ENCODE data around the gene RARG.

Gene RARG

DNA sequence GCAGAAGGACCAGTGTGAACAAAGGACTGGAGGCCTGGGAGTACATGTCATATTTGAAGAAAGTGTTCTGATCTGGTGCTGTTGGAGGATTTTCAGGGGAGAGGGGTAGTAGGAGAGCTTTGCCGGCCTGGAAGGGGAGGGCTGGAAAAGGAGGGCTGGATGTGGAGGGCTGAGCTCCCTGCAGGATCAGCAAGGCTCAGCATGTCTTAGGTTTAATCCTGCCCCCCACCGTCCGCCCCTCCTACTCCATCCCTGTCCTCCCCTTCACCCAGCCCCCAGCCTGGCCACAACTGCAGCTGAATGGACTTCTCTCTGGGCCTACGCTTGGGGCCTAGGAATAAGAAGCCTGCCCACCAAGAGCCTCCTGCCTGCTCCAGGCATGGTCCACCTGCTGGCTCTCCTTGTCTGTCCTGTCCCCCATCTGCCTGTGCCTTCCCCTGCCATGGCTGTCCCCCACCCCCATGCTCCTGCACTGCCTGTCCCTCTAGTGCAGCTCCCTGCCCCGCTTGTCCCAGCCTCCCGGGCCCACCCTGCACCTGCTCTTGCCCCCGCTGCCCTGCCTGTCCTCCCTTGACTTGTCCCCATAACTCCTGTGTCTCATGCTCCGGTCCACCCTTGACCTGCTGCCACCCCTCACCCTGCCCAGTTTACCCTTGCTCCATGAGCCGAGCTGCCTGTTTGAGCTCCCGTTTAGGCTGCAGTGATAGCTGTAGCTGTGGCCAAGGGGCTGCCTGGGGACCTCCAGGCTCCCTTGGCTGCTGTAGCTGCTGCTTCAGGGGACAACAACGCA lies 9.8 kb upstream of the RARG start:
- no peak for DNase-seq

GRCh38 chr12:53239643-53240258 lies 7.7 kb upstream of the RARG start:
- no peak for DNase-seq

DNA sequence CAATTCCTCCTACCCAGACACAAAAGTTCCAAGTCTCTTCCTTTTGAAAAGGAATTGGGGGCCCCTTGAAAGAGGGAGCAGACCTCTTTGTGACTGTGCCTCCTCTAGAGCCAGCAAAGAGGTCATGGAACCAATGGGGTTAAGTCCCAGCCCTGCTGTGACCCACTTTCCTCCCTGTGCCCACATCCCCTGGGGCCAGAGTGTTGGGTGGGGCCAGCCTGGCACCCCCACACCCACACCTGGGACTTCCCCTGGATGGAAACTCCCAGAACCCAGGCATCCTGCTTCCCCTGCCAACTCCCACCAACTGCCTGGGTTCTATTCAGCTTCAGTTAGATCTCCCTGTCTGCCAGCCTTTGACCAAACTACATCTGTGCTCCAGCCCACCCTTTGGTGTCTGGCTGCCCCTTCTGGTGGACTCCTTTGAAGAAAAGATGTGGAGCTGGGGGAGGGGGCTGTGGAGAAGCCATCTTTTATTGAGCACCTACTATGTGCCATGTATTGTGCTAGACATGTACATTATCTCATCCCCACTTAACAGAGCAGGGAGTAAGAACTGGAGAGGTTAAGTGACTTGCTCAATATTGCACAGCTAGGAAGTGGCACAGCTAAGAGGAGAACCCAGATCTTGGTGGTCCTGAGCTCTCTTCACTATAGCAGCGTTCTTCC lies 4.6 kb upstream of the RARG start:
- DNase-seq, result no peak

DNA sequence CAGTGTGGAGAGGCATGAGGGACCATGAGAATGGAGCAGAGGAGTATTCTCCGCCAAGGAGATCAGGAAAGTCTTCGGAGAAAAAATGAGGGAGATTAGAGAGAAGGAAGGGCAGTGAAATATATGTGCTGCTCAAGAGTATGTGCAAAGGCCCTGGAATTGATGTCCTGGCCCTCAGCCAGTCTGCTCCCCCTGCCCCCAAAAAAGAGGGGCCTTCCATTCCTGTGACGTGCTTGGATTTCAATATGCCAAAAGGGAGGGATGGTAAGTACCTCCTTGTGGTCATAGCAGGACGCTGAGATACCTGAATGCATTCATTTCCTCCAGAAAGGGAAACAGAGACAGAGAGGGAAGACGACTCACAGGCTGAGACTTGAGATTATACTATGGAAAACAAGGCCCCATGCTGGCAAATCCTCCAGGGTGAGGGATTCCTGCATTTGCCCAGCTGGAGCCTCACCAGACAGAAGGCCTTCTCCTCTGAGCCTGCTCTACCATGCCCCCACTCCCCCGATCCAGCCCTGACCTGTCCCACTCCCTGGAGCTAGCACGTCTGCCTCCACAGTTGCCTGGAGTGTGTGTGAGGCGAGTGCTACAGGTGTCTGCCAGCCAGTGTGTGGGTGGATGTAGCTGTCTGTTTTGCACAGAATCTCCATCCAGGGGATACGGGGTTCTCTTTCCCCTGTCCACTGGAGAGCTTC lies 3.9 kb upstream of the RARG start:
- DNase-seq, result no peak

DNA sequence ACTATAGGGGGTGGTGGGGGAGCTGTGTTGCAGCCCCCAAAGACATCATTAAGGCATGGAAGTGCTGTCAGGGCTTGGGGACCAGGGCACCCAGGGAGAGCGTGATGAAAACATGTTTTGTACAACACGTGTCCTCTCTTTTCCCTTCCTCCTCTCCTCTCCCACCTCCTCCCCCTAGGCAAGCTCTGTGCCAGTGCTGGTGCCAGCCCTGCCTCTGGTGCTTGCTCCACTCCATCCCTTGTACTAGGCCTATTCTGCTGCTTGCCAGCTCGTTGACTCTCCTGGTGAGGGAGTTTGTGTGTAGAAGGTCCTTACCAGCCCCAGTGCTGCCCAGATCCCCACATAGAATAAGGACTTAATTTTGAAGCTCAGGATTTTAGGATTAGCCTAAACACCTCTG lies 3.2 kb upstream of the RARG start:
- no peak for DNase-seq

- DNase-seq, result no peak
Measured at GRCh38 chr12:53234271-53234914, 2.4 kb upstream of the RARG start.

- no peak for DNase-seq
Measured at GRCh38 chr12:53233671-53234121, 1.7 kb upstream of the RARG start.

- no peak for DNase-seq
Measured at GRCh38 chr12:53232646-53233461, 845 bp upstream of the RARG start.

DNA sequence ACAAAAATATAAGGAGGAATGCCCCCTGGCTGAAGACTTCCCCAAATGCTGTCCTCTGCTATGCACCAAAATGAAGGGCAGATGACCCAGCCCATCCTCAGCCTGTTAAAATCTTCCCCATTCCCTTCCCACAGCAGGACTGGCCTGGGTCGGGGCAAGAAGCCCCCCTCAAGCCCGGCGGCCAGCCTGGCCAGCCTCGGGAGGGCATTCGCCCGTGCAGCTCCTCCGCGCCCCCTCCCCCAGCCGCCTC lies 413 bp downstream of the RARG start:
- no peak for DNase-seq

GRCh38 chr12:53230108-53230845 lies 1.7 kb downstream of the RARG start:
- no peak for DNase-seq

GRCh38 chr12:53229454-53229853 lies 2.6 kb downstream of the RARG start:
- DNase-seq, result no peak

GRCh38 chr12:53227836-53228235 lies 4.2 kb downstream of the RARG start:
- DNase-seq, result no peak

GRCh38 chr12:53227341-53227740 lies 4.7 kb downstream of the RARG start:
- no peak for DNase-seq

DNA sequence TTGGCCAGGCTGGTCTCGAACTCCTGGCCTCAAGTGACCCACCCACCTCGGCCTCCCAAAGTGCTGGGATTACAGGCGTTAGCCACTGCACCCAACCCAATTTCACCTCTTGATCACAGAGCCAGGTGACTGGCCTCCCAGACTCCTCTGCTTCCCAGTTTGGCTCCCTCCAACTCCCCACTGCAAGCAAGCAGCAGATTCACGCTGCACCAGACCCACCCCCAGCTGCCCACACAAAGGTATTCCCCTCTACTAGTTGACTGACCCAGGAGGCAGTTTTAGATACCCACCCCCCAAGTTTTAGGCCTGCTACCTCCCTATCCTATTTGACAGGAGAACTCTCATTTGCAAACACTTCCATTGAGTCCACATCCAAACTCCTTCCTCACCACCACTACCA lies 5.2 kb downstream of the RARG start:
- no peak for DNase-seq

GRCh38 chr12:53225635-53226424 lies 6.2 kb downstream of the RARG start:
- DNase-seq, result no peak

GRCh38 chr12:53224897-53225634 lies 6.9 kb downstream of the RARG start:
- DNase-seq, result no peak

- no peak for DNase-seq
Measured at GRCh38 chr12:53224061-53224896, 7.7 kb downstream of the RARG start.

GRCh38 chr12:53223389-53224060 lies 8.5 kb downstream of the RARG start:
- DNase-seq, result no peak
